Mucosa of descending colon (tissue), 3 donors: ENCODE results near the gene GOLGA5. TPM values are rescaled to one million over a fixed set of nuclear protein-coding genes. Genes with fewer than 3 reads are reported as not detected.
A peak's percentile ranks its signal among the peaks of the same experiment; 100 is the strongest.

ENCODE experiments used
- ATAC-seq: fragments of 200-7000 bp; cut with Tn5 transposase; one replicate; pipeline ENCODE4 v1.9.1; 2020; ENCODE audit warnings: mild to moderate bottlenecking, moderate library complexity
- DNase-seq, 3 donors: peaks; one replicate each; pipeline ENCODE4 v3.0.0-alpha.2; 2020
- H3K36me3 ChIP-seq: fragments of 200-600 bp; one replicate; pipeline ENCODE4 v1.8.0; 2021; ENCODE audit warnings: low read depth, mild to moderate bottlenecking
- H3K4me1 ChIP-seq: fragments of 200-600 bp; one replicate; pipeline ENCODE4 v1.8.0; 2021; ENCODE audit warnings: low read depth, mild to moderate bottlenecking
- H3K4me3 ChIP-seq: fragments of 200-600 bp; one replicate; pipeline ENCODE4 v1.8.0; 2021; ENCODE audit warnings: mild to moderate bottlenecking
- H3K9me3 ChIP-seq: fragments of 200-600 bp; one replicate; pipeline ENCODE4 v1.8.0; 2021; ENCODE audit warnings: mild to moderate bottlenecking
- intact Hi-C, 2 donors: fragments of 100-400 bp; cut with DNase I in 1 of 2; cut with micrococcal nuclease in 1 of 2; formaldehyde crosslinking; loops; one replicate each; pipeline versions ENCODE4 v1.11.0 to v1.11.1; 2022; cut with DNase I, micrococcal nuclease
- total RNA-seq, 3 donors: library from RNA; stranded (reverse); fragmentation: NEBNext Ultra II Directional in 2 of 3; extraction: Animal tissue kit (Norgen Biotek cat#: 25700) in 2 of 3; gene quantifications; one replicate each; pipeline versions ENCODE4 v1.2.1 to v1.2.4, GENCODE V29; 2021 to 2023
- TF ChIP-seq, protein P1 (sequence below): fragments of 200-600 bp; IDR thresholded peaks from one replicate; pipeline ENCODE4 v1.8.0; 2022; ENCODE audit warnings: antibody characterized with exemption, mild to moderate bottlenecking
- donor health status: DM: no; HTN: no; CAD: no; lungs with moderate emphysema.
- donor health status: DM: no; HTN: no; CAD: no.
- donor health status: DM: no; HTN: yes; CAD: no.

GOLGA5 gene
- total RNA-seq, 3 donors from 2014 or later: 33.8 to 40.0 (median 39.2) TPM

DNA sequence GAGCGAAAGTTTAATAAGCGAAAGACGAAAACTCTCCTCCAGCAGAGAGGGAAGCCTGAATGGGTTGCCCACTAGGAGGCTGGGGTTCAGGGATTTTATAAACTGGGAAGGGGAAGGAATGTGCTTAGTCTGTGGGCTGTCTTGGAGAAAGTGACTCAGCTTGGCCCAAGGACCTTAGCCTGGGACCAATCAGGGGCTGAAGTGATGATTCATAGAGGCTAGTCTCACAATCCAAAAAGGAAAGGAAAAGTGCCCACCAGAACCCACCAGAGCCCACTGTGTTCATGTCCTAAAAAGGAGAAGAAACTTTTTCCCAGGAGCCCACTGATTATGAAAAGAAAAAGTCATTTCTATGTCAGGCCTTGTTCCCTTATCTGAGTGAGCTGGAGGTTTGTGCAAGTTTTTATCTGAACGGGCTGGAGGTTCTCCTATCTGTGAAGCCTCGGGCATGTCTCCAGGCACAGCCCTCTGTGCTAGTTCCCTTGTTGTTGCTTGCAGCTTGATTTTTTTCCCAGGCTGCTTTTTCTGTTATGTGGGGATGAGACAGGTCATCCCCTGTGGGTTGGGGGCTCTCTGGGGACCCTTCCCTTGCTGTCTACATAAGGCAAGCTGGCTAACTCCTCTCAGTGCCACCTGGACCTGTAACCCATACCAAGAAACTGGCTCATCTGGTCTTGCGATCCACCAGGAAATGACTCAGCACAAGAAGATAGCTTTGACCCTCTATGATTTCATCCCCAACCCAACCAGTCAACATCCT lies 8.3 kb upstream of the GOLGA5 start:
- Histone ChIP-seq H3K4me3 (no peak overlapping the region), H3K36me3 (no peaks in the 10 kb centered on the region), H3K9me3 (peaks cover 17% of the 10 kb centered on the region), H3K4me1 (peaks cover 5% of the 10 kb centered on the region)
- ATAC-seq (peak; percentile 55), DNase-seq (no peak)
- TF ChIP-seq, protein P1, sequence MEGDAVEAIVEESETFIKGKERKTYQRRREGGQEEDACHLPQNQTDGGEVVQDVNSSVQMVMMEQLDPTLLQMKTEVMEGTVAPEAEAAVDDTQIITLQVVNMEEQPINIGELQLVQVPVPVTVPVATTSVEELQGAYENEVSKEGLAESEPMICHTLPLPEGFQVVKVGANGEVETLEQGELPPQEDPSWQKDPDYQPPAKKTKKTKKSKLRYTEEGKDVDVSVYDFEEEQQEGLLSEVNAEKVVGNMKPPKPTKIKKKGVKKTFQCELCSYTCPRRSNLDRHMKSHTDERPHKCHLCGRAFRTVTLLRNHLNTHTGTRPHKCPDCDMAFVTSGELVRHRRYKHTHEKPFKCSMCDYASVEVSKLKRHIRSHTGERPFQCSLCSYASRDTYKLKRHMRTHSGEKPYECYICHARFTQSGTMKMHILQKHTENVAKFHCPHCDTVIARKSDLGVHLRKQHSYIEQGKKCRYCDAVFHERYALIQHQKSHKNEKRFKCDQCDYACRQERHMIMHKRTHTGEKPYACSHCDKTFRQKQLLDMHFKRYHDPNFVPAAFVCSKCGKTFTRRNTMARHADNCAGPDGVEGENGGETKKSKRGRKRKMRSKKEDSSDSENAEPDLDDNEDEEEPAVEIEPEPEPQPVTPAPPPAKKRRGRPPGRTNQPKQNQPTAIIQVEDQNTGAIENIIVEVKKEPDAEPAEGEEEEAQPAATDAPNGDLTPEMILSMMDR: no peak
- intact Hi-C loops: loop anchor here in 1 of 2 donors (10.0 kb wide), 1 partner anchor 71 kb away; no protein-coding TSS in a partner anchor

GRCh38 chr14:92786427-92786756 lies 7.7 kb upstream of the GOLGA5 start:
- intact Hi-C loops: loop anchor here in 1 of 2 donors (10.0 kb wide), 1 partner anchor 72 kb away; no protein-coding TSS in a partner anchor
- H3K9me3 ChIP-seq: peaks cover 17% of the 10 kb centered on the region
- no peak for ATAC-seq
- no peak overlapping the region for H3K4me3 ChIP-seq
- TF ChIP-seq, protein P1: no peak
- H3K36me3 ChIP-seq: no peaks in the 10 kb centered on the region
- peaks cover 5% of the 10 kb centered on the region for H3K4me1 ChIP-seq
- no peak for DNase-seq

- ATAC-seq (no peak), DNase-seq (no peak)
- intact Hi-C loops: loop anchor here in 1 of 2 donors (10.0 kb wide), 1 partner anchor 73 kb away; no protein-coding TSS in a partner anchor
- TF ChIP-seq, protein P1: no peak
- Histone ChIP-seq H3K4me3 (no peak overlapping the region), H3K36me3 (no peaks in the 10 kb centered on the region), H3K9me3 (peaks cover 17% of the 10 kb centered on the region), H3K4me1 (peaks cover 5% of the 10 kb centered on the region)
Observed at GRCh38 chr14:92787554-92787953, 6.6 kb upstream of the GOLGA5 start.

DNA sequence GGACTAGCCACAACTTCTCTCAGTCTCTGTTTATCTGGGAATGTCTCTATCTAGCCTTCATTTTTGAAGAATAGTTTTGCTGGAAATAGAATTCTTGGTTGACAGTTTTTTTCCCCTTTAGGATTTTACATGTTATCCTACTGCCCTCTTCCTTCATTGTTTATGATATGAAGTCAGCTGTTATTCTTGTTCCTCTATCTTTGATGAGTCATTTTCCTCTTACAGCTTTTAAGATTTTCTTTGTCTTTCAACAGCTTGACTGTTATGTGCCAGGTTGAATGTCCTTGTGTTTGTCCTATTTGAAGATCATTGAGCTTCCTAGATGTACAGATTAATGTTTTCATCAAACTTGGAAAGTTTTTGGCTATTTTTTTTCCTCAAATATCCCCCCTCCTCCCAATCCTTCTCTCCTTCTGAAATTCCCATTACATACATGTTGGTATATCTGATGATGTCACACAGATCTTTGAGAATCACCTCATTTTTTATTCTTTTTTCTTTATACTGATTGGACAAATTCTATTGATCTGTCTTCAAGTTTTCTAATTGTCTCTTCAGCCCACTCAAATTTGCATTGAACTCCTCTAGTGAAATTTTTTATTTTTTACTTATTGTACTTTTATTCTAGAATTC lies 4.5 kb upstream of the GOLGA5 start:
- peaks cover 4% of the 10 kb centered on the region for H3K4me1 ChIP-seq
- peaks cover 17% of the 10 kb centered on the region for H3K9me3 ChIP-seq
- intact Hi-C loops: loop anchor here in 1 of 2 donors (10.0 kb wide), 1 partner anchor 75 kb away; no protein-coding TSS in a partner anchor
- H3K4me3 ChIP-seq: no peak overlapping the region
- TF ChIP-seq, protein P1: no peak
- DNase-seq (no peak), ATAC-seq (no peak)
- H3K36me3 ChIP-seq: peaks cover 4% of the 10 kb centered on the region

GRCh38 chr14:92792885-92793284 lies 1.2 kb upstream of the GOLGA5 start:
- Histone ChIP-seq H3K36me3 (peaks cover 4% of the 10 kb centered on the region), H3K4me1 (peaks cover 11% of the 10 kb centered on the region), H3K4me3 (no peak overlapping the region), H3K9me3 (peaks cover 17% of the 10 kb centered on the region)
- no peak for DNase-seq
- no peak for ATAC-seq
- TF ChIP-seq, protein P1: no peak
- intact Hi-C loops: no loop called here
